ENCODE measurements around the gene LNX2.
A peak's percentile ranks its signal among the peaks of the same experiment; 100 is the strongest.

LNX2 gene

GRCh38 chr13:27620377-27621115 lies at the start of gene LNX2:
Gene LNX2 (minus strand): TSS chr13:27620529. CDS start chr13:27581703, 38,826 bp downstream.
- peak; percentile 91 to 92 for DNase-seq

- no peak for DNase-seq
Observed at GRCh38 chr13:27667946-27668345, 47.6 kb upstream of the LNX2 start.

GRCh38 chr13:27666951-27667350 lies 46.6 kb upstream of the LNX2 start:
- no peak for DNase-seq

GRCh38 chr13:27665761-27666160 lies 45.4 kb upstream of the LNX2 start:
- DNase-seq = no peak

- DNase-seq = no peak
Observed at GRCh38 chr13:27665333-27665732, 45.0 kb upstream of the LNX2 start.

GRCh38 chr13:27663947-27664346 lies 43.6 kb upstream of the LNX2 start:
- no peak for DNase-seq

GRCh38 chr13:27662738-27663470 lies 42.6 kb upstream of the LNX2 start:
- DNase-seq = no peak

- DNase-seq = no peak
Observed at GRCh38 chr13:27661017-27661416, 40.7 kb upstream of the LNX2 start.

GRCh38 chr13:27660511-27660910 lies 40.2 kb upstream of the LNX2 start:
- DNase-seq = peak; percentile 40 to 51

GRCh38 chr13:27659145-27659865 lies 39.0 kb upstream of the LNX2 start:
- DNase-seq = no peak

GRCh38 chr13:27658546-27658945 lies 38.2 kb upstream of the LNX2 start:
- DNase-seq = no peak

GRCh38 chr13:27657724-27658123 lies 37.4 kb upstream of the LNX2 start:
- DNase-seq = no peak

GRCh38 chr13:27654816-27655215 lies 34.5 kb upstream of the LNX2 start:
- DNase-seq = no peak

GRCh38 chr13:27654059-27654458 lies 33.7 kb upstream of the LNX2 start:
- DNase-seq = no peak

GRCh38 chr13:27650312-27650711 lies 30.0 kb upstream of the LNX2 start:
- no peak for DNase-seq

- DNase-seq = no peak
Observed at GRCh38 chr13:27644302-27644701, 24.0 kb upstream of the LNX2 start.

GRCh38 chr13:27643334-27644132 lies 23.2 kb upstream of the LNX2 start:
- no peak for DNase-seq

- no peak for DNase-seq
Observed at GRCh38 chr13:27641711-27642502, 21.6 kb upstream of the LNX2 start.

GRCh38 chr13:27639186-27639585 lies 18.9 kb upstream of the LNX2 start:
- no peak for DNase-seq

GRCh38 chr13:27638521-27638920 lies 18.2 kb upstream of the LNX2 start:
- peak in 1 of 2 experiments; percentile 25 for DNase-seq

GRCh38 chr13:27638001-27638400 lies 17.7 kb upstream of the LNX2 start:
- no peak for DNase-seq

GRCh38 chr13:27637289-27637626 lies 16.9 kb upstream of the LNX2 start:
- DNase-seq = no peak
